ENCODE data around the gene TIAM2.
"Not testable (repeated sequence)": the region's sequence is repeated elsewhere in the genome, so short reads cannot be mapped to it uniquely, and the experiment has no call there.

The TIAM2 gene

GRCh38 chr6:155117785-155118184, 122.7 kb downstream of the TIAM2 start:
- H3K27ac Mint-ChIP-seq = no peak overlapping the region
- H3K4me1 Mint-ChIP-seq (ENCODE audit: low read depth) = peaks cover 6% of the 10 kb centered on the region
- no peaks in the 10 kb centered on the region for H3K36me3 Mint-ChIP-seq (ENCODE audit: low read depth)

GRCh38 chr6:155119201-155119600, 124.1 kb downstream of the TIAM2 start:
- H3K4me1 Mint-ChIP-seq (ENCODE audit: low read depth); H3K9me3 Mint-ChIP-seq; H3K27ac Mint-ChIP-seq; H3K27me3 Mint-ChIP-seq; H3K4me3 Mint-ChIP-seq; intact Hi-C loops (cut with micrococcal nuclease); H3K36me3 Mint-ChIP-seq (ENCODE audit: low read depth): not testable (repeated sequence)

More at GRCh38 chr6:155117785-155118184, 122.7 kb downstream of the TIAM2 start:
- peaks cover 12% of the 10 kb centered on the region for H3K27me3 Mint-ChIP-seq
- no peaks in the 10 kb centered on the region for H3K9me3 Mint-ChIP-seq
- no peak overlapping the region for H3K4me3 Mint-ChIP-seq
- intact Hi-C loops (cut with micrococcal nuclease) = no loop called here

DNA sequence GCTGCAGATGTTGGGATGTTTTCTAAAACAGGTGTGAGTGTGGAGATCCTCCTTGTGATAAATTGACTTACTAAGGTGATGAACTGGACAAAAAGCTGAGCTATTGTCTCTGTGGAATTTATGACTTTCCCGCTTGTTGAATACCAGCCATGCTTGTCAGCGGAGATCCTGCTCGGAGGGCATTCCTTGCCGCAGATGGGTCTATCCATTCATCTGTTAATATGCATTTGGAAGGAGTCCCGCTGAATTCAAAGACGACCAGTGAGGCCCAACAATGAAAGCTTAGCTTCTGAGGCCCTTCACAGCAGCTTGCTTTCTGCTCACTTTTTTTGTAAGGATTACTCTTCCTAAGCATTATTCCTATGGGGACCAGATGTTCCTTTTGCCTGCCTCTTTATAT, 124.9 kb downstream of the TIAM2 start:
- H3K27me3 Mint-ChIP-seq = peaks cover 8% of the 10 kb centered on the region
- intact Hi-C loops (cut with micrococcal nuclease) = no loop called here
- peaks cover 6% of the 10 kb centered on the region for H3K4me1 Mint-ChIP-seq (ENCODE audit: low read depth)
- H3K9me3 Mint-ChIP-seq = no peaks in the 10 kb centered on the region
- no peaks in the 10 kb centered on the region for H3K36me3 Mint-ChIP-seq (ENCODE audit: low read depth)
- no peak overlapping the region for H3K4me3 Mint-ChIP-seq
- no peak overlapping the region for H3K27ac Mint-ChIP-seq

DNA sequence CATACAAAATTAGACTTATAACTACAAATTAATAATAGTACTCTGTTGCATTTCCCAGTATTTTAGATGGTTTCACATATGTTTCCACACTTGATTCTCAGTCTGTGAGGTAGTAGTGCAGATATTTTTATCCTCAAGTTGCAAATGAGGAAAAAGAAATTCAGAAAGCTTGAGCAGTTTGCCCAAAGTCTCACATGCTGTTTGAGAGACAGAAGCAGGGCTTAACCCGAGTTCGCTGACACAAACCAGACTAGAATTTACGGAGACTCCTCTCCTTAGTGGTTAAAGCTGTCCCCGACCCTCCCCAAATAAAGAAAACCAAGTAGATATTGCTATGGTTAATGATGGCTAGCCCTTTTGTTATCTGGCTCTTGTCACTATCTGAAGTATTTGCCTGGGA, 126.2 kb downstream of the TIAM2 start:
- no peak overlapping the region for H3K4me3 Mint-ChIP-seq
- H3K4me1 Mint-ChIP-seq (ENCODE audit: low read depth) = peaks cover 6% of the 10 kb centered on the region
- no peaks in the 10 kb centered on the region for H3K9me3 Mint-ChIP-seq
- H3K27me3 Mint-ChIP-seq = peaks cover 8% of the 10 kb centered on the region
- intact Hi-C loops (cut with micrococcal nuclease) = no loop called here
- H3K27ac Mint-ChIP-seq = no peak overlapping the region
- H3K36me3 Mint-ChIP-seq (ENCODE audit: low read depth) = no peaks in the 10 kb centered on the region

DNA sequence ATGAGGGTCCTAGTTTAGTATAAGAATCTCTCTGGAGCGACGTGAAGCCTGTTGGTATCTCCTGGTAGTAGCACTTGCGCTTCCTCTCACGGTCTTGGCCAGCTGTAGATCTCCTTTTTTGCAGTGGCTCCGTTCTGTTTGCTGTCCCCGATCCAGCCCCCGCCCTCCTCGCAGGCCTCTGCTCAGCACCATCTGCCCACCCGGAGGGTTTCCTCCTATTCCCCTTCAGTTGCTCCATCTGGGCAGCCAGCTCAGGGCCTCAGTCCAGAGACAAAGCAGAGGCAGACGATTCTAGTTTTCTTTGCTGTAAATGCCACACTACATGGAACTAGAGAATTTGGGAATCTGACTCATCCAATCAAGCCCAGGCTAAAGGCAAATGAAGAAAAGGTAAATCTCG, 126.6 kb downstream of the TIAM2 start:
- intact Hi-C loops (cut with micrococcal nuclease) = no loop called here
- no peaks in the 10 kb centered on the region for H3K9me3 Mint-ChIP-seq
- no peaks in the 10 kb centered on the region for H3K36me3 Mint-ChIP-seq (ENCODE audit: low read depth)
- H3K4me1 Mint-ChIP-seq (ENCODE audit: low read depth) = peaks cover 6% of the 10 kb centered on the region
- H3K27ac Mint-ChIP-seq = no peak overlapping the region
- peaks cover 8% of the 10 kb centered on the region for H3K27me3 Mint-ChIP-seq
- no peak overlapping the region for H3K4me3 Mint-ChIP-seq

GRCh38 chr6:155122199-155122950, 127.3 kb downstream of the TIAM2 start:
- Mint-ChIP-seq H3K4me1 (ENCODE audit: low read depth) (peaks cover 6% of the 10 kb centered on the region), H3K36me3 (ENCODE audit: low read depth) (no peaks in the 10 kb centered on the region), H3K27ac (no peak overlapping the region), H3K27me3 (peaks cover 8% of the 10 kb centered on the region), H3K9me3 (no peaks in the 10 kb centered on the region), H3K4me3 (no peak overlapping the region)
- intact Hi-C loops (cut with micrococcal nuclease) = no loop called here

- Mint-ChIP-seq H3K36me3 (ENCODE audit: low read depth) (no peaks in the 10 kb centered on the region), H3K4me3 (no peak overlapping the region), H3K4me1 (ENCODE audit: low read depth) (peaks cover 6% of the 10 kb centered on the region), H3K27ac (no peak overlapping the region), H3K27me3 (peaks cover 8% of the 10 kb centered on the region), H3K9me3 (no peaks in the 10 kb centered on the region)
- intact Hi-C loops (cut with micrococcal nuclease) = no loop called here
Measured at GRCh38 chr6:155123520-155123919, 128.4 kb downstream of the TIAM2 start.

- intact Hi-C loops (cut with micrococcal nuclease) = no loop called here
- H3K27me3 Mint-ChIP-seq = peaks cover 8% of the 10 kb centered on the region
- H3K4me1 Mint-ChIP-seq (ENCODE audit: low read depth) = peaks cover 6% of the 10 kb centered on the region
- H3K36me3 Mint-ChIP-seq (ENCODE audit: low read depth) = no peaks in the 10 kb centered on the region
- no peak overlapping the region for H3K27ac Mint-ChIP-seq
- no peaks in the 10 kb centered on the region for H3K9me3 Mint-ChIP-seq
- H3K4me3 Mint-ChIP-seq = no peak overlapping the region
Measured at GRCh38 chr6:155125906-155126305, 130.8 kb downstream of the TIAM2 start.

DNA sequence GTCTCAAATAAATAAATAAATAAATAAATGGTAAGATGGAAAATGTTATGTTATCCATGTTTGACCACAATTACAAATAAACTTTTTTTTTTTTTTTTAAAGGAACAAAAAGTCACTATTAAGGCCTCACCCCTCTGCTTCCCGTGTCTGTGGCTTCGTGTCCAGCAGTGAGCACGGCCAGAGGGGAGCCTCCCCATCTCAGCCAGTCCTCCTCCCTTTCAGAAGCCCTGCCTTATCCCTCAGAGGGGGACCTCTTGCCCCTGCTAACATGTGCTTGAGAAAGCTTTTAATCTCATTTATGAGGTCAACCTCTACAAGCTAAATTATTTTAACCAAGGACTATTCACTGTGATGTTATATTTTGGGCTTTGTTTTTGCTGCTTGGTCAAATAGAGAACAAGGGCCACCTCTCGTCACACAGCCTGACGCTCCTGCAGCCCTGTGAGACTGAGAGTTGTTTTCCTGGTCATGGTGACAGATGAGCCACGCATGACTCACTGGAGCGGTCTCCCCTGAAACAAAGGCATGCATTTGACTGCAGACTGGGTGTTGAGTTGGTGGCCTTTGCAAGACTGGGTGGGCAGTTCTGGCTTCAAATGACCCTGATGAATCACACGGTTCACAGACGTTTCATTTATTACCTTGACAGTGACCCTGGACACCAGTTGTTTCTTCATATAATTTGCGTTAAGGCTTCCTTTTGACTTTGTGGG, 131.8 kb downstream of the TIAM2 start:
- intact Hi-C loops (cut with micrococcal nuclease) = no loop called here
- Mint-ChIP-seq H3K4me3 (no peak overlapping the region), H3K9me3 (no peaks in the 10 kb centered on the region), H3K27ac (no peak overlapping the region), H3K36me3 (ENCODE audit: low read depth) (no peaks in the 10 kb centered on the region), H3K4me1 (ENCODE audit: low read depth) (peaks cover 1% of the 10 kb centered on the region), H3K27me3 (peaks cover 4% of the 10 kb centered on the region)

DNA sequence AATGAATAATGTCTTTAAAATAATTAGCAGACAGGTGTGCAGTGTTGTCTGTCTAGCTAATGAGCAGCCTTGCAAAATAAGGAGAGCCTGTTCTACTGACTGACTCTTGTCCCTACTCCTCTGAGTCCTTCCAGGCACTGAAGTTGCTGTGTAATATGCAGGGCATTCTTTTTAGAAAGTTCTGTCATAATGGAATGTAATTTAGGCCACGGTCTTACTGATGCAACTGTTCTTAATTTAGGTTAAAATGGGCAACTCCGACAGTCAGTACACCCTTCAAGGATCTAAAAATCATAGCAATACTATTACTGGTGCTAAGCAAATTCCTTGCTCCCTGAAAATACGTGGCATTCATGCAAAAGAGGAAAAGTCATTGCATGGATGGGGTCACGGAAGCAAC, 133.9 kb downstream of the TIAM2 start:
- H3K27me3 Mint-ChIP-seq = no peaks in the 10 kb centered on the region
- no peak overlapping the region for H3K4me3 Mint-ChIP-seq
- H3K4me1 Mint-ChIP-seq (ENCODE audit: low read depth) = no peaks in the 10 kb centered on the region
- no peaks in the 10 kb centered on the region for H3K9me3 Mint-ChIP-seq
- H3K27ac Mint-ChIP-seq = no peak overlapping the region
- H3K36me3 Mint-ChIP-seq (ENCODE audit: low read depth) = no peaks in the 10 kb centered on the region
- intact Hi-C loops (cut with micrococcal nuclease) = no loop called here

- Mint-ChIP-seq H3K27me3 (no peaks in the 10 kb centered on the region), H3K4me3 (no peak overlapping the region), H3K27ac (no peak overlapping the region), H3K36me3 (ENCODE audit: low read depth) (no peaks in the 10 kb centered on the region), H3K4me1 (ENCODE audit: low read depth) (no peaks in the 10 kb centered on the region), H3K9me3 (no peaks in the 10 kb centered on the region)
- intact Hi-C loops (cut with micrococcal nuclease) = no loop called here
Measured at GRCh38 chr6:155129744-155130143, 134.6 kb downstream of the TIAM2 start.

DNA sequence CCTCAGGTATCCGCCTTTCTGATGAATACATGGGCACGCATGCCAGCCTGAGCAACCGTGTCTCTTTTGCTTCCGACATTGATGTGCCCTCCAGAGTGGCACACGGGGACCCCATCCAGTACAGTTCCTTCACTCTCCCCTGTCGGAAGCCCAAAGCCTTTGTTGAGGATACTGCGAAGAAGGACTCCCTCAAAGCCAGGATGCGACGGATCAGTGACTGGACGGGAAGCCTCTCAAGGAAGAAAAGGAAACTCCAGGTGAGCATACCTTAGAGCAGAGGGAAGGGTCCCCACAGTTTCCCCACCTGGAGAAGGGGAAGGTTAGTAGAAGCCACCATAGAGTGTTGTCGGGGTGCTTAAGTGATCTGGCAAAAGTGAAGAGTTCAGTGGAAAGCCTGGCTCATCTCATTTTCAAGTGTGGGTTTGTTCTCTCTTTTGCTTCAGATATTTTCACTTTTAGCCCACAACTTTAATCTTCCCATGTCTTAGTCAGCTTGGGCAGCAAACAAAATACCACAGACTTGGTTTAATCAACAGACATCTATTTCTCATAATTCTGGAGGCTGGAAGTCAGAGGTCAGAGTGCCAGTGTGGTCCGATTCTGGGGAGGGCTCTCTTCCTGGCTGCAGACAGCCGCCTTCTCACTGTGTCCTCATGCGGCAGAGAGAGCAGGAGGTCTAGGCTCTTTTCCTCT, 135.2 kb downstream of the TIAM2 start:
- no peaks in the 10 kb centered on the region for H3K36me3 Mint-ChIP-seq (ENCODE audit: low read depth)
- H3K27ac Mint-ChIP-seq = no peak overlapping the region
- H3K4me3 Mint-ChIP-seq = no peak overlapping the region
- no peaks in the 10 kb centered on the region for H3K9me3 Mint-ChIP-seq
- H3K4me1 Mint-ChIP-seq (ENCODE audit: low read depth) = no peaks in the 10 kb centered on the region
- intact Hi-C loops (cut with micrococcal nuclease) = no loop called here
- H3K27me3 Mint-ChIP-seq = no peaks in the 10 kb centered on the region

DNA sequence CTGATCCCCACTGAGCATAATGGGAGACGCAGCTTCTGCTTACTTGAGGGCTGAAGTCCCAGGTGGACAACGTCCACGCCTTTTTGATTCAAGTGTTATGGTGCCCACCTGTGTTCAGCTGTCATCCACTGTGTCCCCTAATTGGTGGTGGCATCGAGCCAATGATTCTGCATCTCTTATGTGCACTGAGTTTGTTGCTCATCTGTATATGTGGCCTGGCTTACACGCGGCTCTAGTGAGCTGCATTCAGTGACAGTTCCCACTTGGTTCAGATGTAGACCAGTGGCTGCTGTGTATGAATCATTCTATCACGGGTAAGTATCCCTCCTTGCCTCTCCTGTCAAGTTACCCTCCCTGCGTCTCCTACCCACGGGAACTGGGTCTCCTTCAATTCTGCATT, 137.5 kb downstream of the TIAM2 start:
- Mint-ChIP-seq H3K27me3 (no peaks in the 10 kb centered on the region), H3K4me3 (no peak overlapping the region)

DNA sequence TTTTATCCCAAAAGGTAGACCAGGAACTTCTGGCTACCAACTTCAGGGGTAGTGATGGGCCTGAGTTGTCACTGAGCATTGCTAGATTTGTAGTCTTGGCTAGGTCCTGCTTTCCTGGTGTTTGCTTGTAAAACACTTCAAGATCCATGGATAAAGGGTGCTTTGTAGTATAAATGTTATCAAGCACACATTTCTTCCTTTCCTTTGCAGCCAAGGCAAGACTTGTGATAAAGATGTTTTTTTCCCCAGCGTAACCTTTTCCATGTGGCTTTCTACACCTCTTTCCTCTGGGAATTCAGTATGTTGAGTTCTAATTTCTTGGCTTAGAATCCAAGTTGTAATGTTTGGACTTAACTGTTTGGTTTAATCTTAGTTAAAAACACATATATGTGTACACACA, 145.9 kb downstream of the TIAM2 start:
- Mint-ChIP-seq H3K27ac (no peak overlapping the region), H3K27me3 (no peaks in the 10 kb centered on the region), H3K4me3 (no peak overlapping the region), H3K9me3 (no peaks in the 10 kb centered on the region), H3K36me3 (ENCODE audit: low read depth) (no peaks in the 10 kb centered on the region), H3K4me1 (ENCODE audit: low read depth) (peaks cover 13% of the 10 kb centered on the region)
- intact Hi-C loops (cut with micrococcal nuclease) = no loop called here

More for the DNA sequence above, 137.5 kb downstream of the TIAM2 start:
- no peaks in the 10 kb centered on the region for H3K9me3 Mint-ChIP-seq
- H3K36me3 Mint-ChIP-seq (ENCODE audit: low read depth) = no peaks in the 10 kb centered on the region
- intact Hi-C loops (cut with micrococcal nuclease) = no loop called here
- no peaks in the 10 kb centered on the region for H3K4me1 Mint-ChIP-seq (ENCODE audit: low read depth)
- H3K27ac Mint-ChIP-seq = no peak overlapping the region
